Calu3 (cell line): ENCODE measurements around the gene SLC2A1. TPM values are rescaled to one million over a fixed set of nuclear protein-coding genes. Genes with fewer than 3 reads are reported as not detected.
A peak's percentile ranks its signal among the peaks of the same experiment; 100 is the strongest.

Source experiments
- BruUV-seq: library from RNA; stranded (reverse); fragments of 400-500 nt; replicated peaks from 2 replicates; lab custom pipeline; 2021; lab: Mats Ljungman, UMichigan
- CTCF ChIA-PET: fragments of 300-600 bp; sonication (Branson Sonifier 250); formaldehyde crosslinking; loops from one replicate; lab custom pipeline; 2022; ENCODE audit warnings: antibody characterized with exemption; lab: Charles Lee
- DNase-seq: peaks from one replicate; pipeline ENCODE4 v3.0.0; 2022
- H3K27ac Mint-ChIP-seq: one replicate; pipeline ENCODE4 v1.8.0; 2022; ENCODE audit warnings: mixed read lengths; ENCODE audit not compliant: unreplicated experiment
- H3K27me3 Mint-ChIP-seq: one replicate; pipeline ENCODE4 v1.8.0; 2022; ENCODE audit warnings: mixed read lengths; ENCODE audit not compliant: unreplicated experiment
- H3K36me3 Mint-ChIP-seq: one replicate; pipeline ENCODE4 v1.8.0; 2022; ENCODE audit warnings: mild to moderate bottlenecking, moderate library complexity, mixed read lengths; ENCODE audit not compliant: insufficient read depth, unreplicated experiment
- H3K4me1 Mint-ChIP-seq: one replicate; pipeline ENCODE4 v1.8.0; 2022; ENCODE audit warnings: mild to moderate bottlenecking, low read depth, mixed read lengths; ENCODE audit not compliant: unreplicated experiment
- H3K4me3 Mint-ChIP-seq: one replicate; pipeline ENCODE4 v1.8.0; 2022; ENCODE audit warnings: mild to moderate bottlenecking, low read depth, moderate library complexity, mixed read lengths; ENCODE audit not compliant: unreplicated experiment
- H3K9me3 Mint-ChIP-seq: one replicate; pipeline ENCODE4 v1.8.0; 2022; ENCODE audit warnings: low read depth, mixed read lengths; ENCODE audit not compliant: unreplicated experiment
- intact Hi-C: fragments of 100-400 bp; cut with micrococcal nuclease; formaldehyde crosslinking; loops from one replicate; pipeline ENCODE4 v1.10.0; 2022; ENCODE audit not compliant: unreplicated experiment
- total RNA-seq: library from RNA; stranded (reverse); gene quantifications from 2 replicates; pipeline ENCODE4 v1.2.3, GENCODE V29; 2022
- TF ChIP-seq, protein P1 (sequence below): fragments of 200-600 bp; IDR thresholded peaks from one replicate; pipeline ENCODE4 v1.8.0; 2022; ENCODE audit warnings: antibody characterized with exemption; ENCODE audit not compliant: unreplicated experiment

SLC2A1 gene
- total RNA-seq, 1 experiment from 2014 or later: 183 TPM

DNA sequence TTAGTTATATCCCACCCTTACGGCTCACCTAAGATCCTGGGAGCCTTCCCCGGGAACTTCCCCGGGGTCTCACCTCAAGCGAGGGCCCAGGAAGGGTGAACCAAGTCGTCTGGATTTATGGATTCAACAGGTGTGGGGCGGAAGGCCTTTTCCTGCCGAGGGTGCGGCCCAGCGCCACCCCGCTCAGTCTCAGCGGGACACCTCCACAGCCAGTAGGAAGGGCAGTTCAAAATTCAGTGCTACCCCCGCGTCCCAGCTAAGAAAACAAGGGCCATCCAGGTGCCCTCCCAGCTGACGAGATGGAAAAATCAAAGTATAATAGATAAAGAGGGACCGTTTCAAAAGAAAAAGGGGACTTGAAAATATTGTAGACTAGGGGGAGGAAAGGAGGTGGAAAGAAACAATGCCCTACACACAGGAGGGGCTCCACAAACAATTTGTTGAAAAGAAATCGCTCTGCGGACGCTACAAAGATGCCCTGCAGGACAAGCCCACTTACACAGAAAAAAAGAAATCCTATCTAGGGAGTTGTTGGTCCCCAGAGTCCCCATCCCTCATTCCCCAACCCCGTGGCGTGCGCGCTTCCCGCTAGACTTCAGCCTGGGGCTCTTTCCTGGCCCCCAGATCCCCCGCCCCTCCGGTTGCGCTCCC is 1.3 kb downstream of the SLC2A1 start:
- TF ChIP-seq, protein P1, sequence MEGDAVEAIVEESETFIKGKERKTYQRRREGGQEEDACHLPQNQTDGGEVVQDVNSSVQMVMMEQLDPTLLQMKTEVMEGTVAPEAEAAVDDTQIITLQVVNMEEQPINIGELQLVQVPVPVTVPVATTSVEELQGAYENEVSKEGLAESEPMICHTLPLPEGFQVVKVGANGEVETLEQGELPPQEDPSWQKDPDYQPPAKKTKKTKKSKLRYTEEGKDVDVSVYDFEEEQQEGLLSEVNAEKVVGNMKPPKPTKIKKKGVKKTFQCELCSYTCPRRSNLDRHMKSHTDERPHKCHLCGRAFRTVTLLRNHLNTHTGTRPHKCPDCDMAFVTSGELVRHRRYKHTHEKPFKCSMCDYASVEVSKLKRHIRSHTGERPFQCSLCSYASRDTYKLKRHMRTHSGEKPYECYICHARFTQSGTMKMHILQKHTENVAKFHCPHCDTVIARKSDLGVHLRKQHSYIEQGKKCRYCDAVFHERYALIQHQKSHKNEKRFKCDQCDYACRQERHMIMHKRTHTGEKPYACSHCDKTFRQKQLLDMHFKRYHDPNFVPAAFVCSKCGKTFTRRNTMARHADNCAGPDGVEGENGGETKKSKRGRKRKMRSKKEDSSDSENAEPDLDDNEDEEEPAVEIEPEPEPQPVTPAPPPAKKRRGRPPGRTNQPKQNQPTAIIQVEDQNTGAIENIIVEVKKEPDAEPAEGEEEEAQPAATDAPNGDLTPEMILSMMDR: no peak
- peak overlapping the region; percentile 91 for H3K4me3 Mint-ChIP-seq
- intact Hi-C loops: loop anchor here (2.0 to 5.0 kb wide), 2 partner anchors 15 to 35 kb away; no protein-coding TSS in a partner anchor
- BruUV-seq: no TSS peak
- no peak for DNase-seq
- H3K4me1 Mint-ChIP-seq: peaks cover 43% of the 10 kb centered on the region
- H3K36me3 Mint-ChIP-seq: peaks cover 57% of the 10 kb centered on the region
- CTCF ChIA-PET: interaction anchor here (1.3 kb wide), 2 partner anchors 10 to 116 kb away, joined by 4 read pairs; no protein-coding TSS in a partner anchor
- H3K27ac Mint-ChIP-seq: peak overlapping the region; percentile 92
- no peaks in the 10 kb centered on the region for H3K9me3 Mint-ChIP-seq
- H3K27me3 Mint-ChIP-seq: no peaks in the 10 kb centered on the region

DNA sequence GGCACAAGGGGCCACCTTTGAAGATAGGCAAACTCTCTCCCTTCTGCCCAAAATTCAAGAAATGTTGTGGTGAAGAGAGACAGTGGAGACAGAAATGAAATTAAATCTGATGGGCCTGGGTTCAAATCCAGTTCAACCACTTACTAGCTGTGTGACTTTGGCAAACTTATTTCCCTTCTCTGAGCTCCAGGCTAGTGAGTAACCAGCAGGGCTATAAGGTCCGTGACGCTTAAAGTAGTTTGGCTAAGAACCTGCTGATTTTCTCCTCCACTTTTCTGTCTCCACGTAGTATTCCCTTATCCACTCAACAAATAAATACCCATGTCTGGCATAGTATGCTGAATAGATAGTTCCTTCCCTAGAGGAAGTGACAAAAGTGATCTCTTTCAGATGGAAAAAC is 1.9 kb downstream of the SLC2A1 start:
- Mint-ChIP-seq H3K9me3 (no peaks in the 10 kb centered on the region), H3K27me3 (no peaks in the 10 kb centered on the region), H3K36me3 (peaks cover 62% of the 10 kb centered on the region), H3K4me1 (peaks cover 49% of the 10 kb centered on the region), H3K27ac (peak overlapping the region; percentile 92), H3K4me3 (peak overlapping the region; percentile 91)
- CTCF ChIA-PET: interaction anchor here (1.3 kb wide), 2 partner anchors 10 to 117 kb away, joined by 4 read pairs; no protein-coding TSS in a partner anchor
- BruUV-seq: no TSS peak
- TF ChIP-seq, protein P1: no peak
- DNase-seq: no peak
- intact Hi-C loops: loop anchor here (2.0 to 5.0 kb wide), 2 partner anchors 14 to 34 kb away; no protein-coding TSS in a partner anchor

DNA sequence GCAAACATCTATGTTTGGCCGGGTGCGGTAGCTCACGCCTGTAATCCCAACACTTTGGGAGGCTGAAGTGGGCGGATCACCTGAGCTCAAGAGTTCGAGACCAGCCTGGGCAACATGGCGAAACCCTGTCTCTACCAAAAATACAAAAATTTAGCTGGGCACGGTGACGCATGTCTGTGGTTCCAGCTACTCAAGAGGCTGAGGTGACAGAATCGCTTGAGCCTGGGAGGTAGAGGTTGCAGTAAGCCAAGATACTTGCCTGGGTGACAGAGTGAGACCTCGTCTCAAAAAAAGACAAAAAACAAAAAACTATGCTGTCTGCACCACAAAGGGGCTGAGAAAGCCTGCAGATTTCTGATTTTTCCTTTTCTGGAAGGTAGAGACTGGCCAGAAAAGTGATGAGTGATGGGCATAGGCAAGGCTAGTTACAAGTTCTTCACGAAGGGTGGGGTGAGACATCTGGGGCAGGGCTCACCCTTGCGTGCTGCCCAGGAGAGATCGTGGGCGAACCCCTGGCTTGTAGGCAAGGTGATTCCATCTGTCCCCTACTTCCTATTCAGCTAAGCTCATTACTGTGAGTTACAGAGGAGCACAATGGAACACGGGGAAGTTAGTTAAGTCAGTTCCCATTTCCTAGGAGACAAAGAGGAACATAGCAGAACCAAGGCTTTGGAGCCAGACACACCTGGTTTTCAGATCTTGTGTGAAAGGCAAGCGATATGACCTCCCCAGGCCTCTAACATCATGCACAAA is 3.2 kb downstream of the SLC2A1 start:
- Mint-ChIP-seq H3K27me3 (no peaks in the 10 kb centered on the region), H3K4me3 (peak overlapping the region; percentile 91), H3K27ac (peak overlapping the region; percentile 51), H3K4me1 (peaks cover 49% of the 10 kb centered on the region), H3K36me3 (peaks cover 74% of the 10 kb centered on the region), H3K9me3 (no peaks in the 10 kb centered on the region)
- no peak for DNase-seq
- TF ChIP-seq, protein P1: no peak
- CTCF ChIA-PET: interaction anchor here (2.3 kb wide), 1 partner anchor 12 kb away, joined by 9 read pairs; no protein-coding TSS in a partner anchor
- no TSS peak for BruUV-seq
- intact Hi-C loops: loop anchor here (2.0 to 5.0 kb wide), 2 partner anchors 13 to 33 kb away; no protein-coding TSS in a partner anchor
